IgD-negative memory B cell (primary cell): Measurements from ENCODE around the gene PHACTR3. TPM values are rescaled to one million over a fixed set of nuclear protein-coding genes. Genes with fewer than 3 reads are reported as not detected.

ENCODE experiments used
- H3K27ac Mint-ChIP-seq, 3 donors: one replicate each; pipeline ENCODE4 v1.8.0; 2020 to 2022; ENCODE audit warnings: mild to moderate bottlenecking in 3 of 3, mixed read lengths in 3 of 3, moderate library complexity in 1 of 3
- H3K27me3 Mint-ChIP-seq: one replicate; pipeline ENCODE4 v1.8.0; 2021; ENCODE audit warnings: mixed read lengths
- H3K36me3 Mint-ChIP-seq: one replicate; pipeline ENCODE4 v1.8.0; 2020; ENCODE audit warnings: mild to moderate bottlenecking, mixed read lengths
- H3K4me1 Mint-ChIP-seq, 3 donors: one replicate each; pipeline ENCODE4 v1.8.0; 2020 to 2022; ENCODE audit warnings: mixed read lengths in 3 of 3, mild to moderate bottlenecking in 1 of 3
- H3K4me3 Mint-ChIP-seq, 4 donors: one replicate each; pipeline ENCODE4 v1.8.0; 2020 to 2022; ENCODE audit warnings: mild to moderate bottlenecking in 4 of 4, mixed read lengths in 4 of 4, moderate library complexity in 3 of 4
- H3K9me3 Mint-ChIP-seq, 3 donors: one replicate each; pipeline ENCODE4 v1.8.0; 2020 to 2021; ENCODE audit warnings: mixed read lengths in 3 of 3, mild to moderate bottlenecking in 1 of 3
- polyA plus RNA-seq: library from polyadenylated mRNA; unstranded; fragments of 300-500 nt; fragmentation: Illumina TruSeq; gene quantifications from one replicate; pipeline ENCODE4 v1.2.3, GENCODE V29; 2021

Gene PHACTR3
- polyA plus RNA-seq, 1 donor from 2014 or later = not detected

DNA sequence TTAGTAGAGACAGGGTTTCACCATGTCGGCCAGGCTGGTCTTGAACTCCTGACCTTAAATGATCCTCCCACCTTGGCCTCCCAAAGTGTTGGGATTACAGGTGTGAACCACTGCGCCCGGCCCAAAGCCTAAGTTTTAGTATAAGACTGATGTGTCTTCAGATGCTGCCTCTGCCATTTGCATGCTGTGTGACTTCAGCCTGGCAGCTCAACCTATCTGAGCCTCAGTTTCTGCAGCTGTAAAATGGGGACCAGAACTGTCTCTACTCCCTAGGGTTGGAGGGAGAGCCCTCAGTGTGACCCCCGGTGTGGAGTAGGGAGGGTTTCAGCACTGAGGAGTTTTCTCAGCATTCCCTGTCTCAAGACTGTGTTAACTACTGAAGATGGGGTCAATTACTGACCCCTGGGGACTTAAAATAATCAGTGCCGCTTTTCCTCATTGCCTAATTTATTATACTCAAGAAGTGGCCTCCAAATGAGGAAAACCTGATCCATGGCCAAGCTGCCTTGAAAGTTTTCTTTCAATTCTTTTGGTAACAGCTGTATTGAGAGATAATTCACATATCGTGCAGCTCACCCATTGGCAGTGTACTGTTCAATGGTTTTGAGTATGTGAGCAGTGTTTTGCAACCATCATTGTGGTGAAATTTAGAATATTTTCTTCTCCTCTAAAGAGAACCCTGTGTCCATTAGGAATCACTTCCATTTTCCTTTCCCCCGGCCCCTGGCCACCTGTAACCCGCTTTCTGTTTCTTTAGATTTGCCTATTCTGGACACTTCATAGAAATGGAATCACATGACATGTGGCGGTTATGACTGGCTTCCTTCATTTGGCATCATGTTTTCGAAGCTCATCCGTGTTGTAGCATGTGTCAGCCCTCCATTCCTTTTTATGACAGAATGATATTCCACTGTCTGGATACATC lies 64.8 kb downstream of the PHACTR3 start:
- Mint-ChIP-seq H3K9me3 (peaks cover 0 to 2% (median 0%) of the 10 kb centered on the region in 3 donors), H3K4me1 (no peaks in the 10 kb centered on the region), H3K27me3 (peaks cover 7% of the 10 kb centered on the region), H3K4me3 (no peak overlapping the region), H3K27ac (no peak overlapping the region), H3K36me3 (no peaks in the 10 kb centered on the region)

DNA sequence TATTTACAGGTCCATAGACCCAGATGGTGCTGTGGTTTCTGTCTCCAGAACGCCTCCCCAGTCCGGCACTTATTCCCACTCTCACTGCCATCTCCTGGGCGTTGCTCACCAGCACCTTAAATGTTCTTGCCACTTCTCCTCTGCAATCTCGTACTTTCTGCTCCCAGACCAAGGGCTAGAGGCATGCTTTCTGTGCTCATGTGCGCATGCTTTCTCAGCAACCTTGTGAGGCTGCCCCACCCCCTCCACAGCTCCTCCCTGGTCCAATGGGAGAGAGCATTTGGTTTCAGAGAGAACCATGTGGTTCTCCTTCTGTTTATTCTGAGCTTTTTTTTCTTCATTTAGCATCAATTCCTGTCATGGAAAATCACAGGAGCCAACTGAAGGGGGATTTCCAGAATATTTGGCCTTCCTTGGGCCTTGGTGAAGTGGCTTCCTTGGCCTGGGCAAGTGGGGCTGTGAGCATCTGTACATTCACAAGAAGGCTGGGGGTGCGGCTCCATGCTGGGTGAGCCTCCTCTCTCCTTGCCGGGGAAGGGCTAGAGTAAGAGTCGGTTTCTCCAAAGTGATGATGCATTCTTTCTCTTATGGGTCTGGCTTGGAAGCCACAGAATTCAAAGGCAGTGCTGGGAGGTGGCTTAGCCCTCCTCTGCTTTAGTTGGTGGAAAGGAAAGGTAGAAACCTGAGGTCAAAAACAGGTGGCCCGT lies 66.6 kb downstream of the PHACTR3 start:
- H3K4me1 Mint-ChIP-seq = no peaks in the 10 kb centered on the region
- no peaks in the 10 kb centered on the region for H3K36me3 Mint-ChIP-seq

DNA sequence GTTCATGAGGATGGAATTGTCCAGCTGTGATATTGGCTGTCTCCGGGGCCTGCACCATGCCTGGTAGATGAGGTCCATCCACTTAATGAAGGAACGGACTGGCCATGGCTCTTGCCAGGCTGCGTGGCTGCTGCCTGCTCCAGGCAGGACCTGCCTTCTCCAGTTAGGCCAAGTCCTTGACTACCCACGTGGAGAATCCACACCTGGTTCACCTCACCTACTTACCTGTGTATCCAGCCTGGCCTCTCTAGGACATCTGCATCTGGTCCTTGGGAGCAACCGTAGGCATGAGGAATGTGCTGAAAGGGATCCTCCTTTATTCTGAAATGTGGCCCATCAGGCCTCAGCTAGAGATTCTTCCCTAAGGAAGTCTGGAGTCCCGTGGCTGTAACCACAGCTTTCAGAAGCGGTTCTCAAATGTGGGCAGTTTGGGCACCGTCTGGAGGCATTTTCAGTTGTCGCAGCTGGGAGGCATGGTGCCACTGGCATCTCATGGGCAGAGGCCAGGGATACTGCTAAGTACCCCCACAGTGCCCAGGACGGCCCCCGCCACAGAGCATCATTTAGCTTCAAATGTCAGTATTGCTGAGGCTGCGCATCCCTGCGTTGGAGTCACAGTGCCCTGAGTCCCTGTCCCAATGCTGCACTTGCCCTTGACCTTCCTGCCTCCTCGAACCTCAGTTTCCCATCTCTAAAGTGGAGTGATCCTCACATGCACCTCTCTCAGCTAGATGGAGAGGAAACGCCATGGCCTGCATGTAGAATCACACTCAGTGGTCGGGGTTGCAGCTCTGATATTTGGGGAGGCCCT lies 67.5 kb downstream of the PHACTR3 start:
- Mint-ChIP-seq H3K27ac (no peak overlapping the region), H3K4me3 (no peak overlapping the region), H3K4me1 (no peaks in the 10 kb centered on the region), H3K36me3 (no peaks in the 10 kb centered on the region), H3K9me3 (peaks cover 0 to 2% (median 0%) of the 10 kb centered on the region in 3 donors), H3K27me3 (peaks cover 4% of the 10 kb centered on the region)

More for the DNA sequence above, 66.6 kb downstream of the PHACTR3 start:
- H3K27me3 Mint-ChIP-seq = peaks cover 4% of the 10 kb centered on the region
- no peak overlapping the region for H3K27ac Mint-ChIP-seq
- H3K9me3 Mint-ChIP-seq = peaks cover 0 to 2% (median 0%) of the 10 kb centered on the region in 3 donors
- no peak overlapping the region for H3K4me3 Mint-ChIP-seq

DNA sequence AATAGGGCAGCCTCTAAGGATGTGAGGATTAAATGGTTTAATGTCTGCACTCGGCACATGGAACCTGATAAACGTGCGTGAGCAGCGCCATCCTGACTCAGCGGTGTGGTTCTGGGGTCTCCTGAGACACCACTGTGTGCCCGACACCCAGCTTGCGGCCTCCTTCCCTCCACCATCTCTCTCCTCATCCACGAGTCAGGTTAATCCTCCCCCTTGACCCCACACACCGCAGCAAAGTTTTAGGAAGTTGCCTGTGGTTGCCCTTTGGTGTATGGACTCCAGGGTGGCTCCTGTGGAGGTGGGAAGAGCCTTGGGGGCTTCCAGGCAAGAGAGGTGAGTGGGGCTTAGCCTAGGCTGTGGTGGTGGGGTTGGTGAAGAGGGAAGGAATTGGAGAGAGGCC lies 68.2 kb downstream of the PHACTR3 start:
- Mint-ChIP-seq H3K9me3 (peaks cover 0 to 2% (median 0%) of the 10 kb centered on the region in 3 donors), H3K4me1 (no peaks in the 10 kb centered on the region), H3K27ac (no peak overlapping the region), H3K36me3 (no peaks in the 10 kb centered on the region), H3K4me3 (no peak overlapping the region), H3K27me3 (peaks cover 4% of the 10 kb centered on the region)

DNA sequence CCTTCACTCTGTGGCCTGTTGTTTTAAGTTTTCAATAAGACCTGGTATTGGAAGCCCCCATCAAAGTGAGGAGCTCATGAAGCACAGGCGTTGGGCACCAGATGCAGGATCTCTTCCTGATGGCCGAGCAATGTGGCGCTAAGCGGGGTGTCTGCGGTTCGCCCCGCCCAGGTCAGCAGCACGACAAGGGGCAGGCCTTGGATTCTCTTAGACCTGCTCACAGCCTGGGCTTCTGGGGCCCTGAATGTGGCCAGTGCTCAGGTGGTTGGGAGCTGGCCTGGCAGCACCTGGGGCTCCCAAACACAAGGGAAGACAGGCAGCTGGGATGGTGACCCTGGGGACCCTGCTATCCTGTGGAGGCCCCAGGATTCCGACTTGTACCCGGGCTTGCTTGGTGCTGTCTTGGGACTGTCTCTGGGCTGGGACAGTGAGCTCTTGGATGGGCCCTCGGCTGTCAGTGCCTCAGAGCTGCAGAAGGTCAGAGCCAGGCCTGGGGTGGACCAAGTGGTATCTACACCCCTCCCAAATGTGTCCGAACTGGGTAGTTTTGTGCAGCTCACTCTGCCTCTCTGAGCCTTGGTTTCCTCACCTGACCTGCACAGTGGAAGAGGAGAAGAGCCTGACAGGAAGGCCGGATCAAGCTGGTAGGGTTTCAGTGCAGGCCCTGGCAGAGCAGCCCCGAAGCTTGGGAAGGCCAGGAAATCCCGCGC lies 69.1 kb downstream of the PHACTR3 start:
- H3K4me3 Mint-ChIP-seq = no peak overlapping the region
- H3K9me3 Mint-ChIP-seq = peaks cover 0 to 2% (median 0%) of the 10 kb centered on the region in 3 donors
- no peaks in the 10 kb centered on the region for H3K4me1 Mint-ChIP-seq
- H3K27ac Mint-ChIP-seq = no peak overlapping the region
- peaks cover 6% of the 10 kb centered on the region for H3K27me3 Mint-ChIP-seq
- no peaks in the 10 kb centered on the region for H3K36me3 Mint-ChIP-seq

DNA sequence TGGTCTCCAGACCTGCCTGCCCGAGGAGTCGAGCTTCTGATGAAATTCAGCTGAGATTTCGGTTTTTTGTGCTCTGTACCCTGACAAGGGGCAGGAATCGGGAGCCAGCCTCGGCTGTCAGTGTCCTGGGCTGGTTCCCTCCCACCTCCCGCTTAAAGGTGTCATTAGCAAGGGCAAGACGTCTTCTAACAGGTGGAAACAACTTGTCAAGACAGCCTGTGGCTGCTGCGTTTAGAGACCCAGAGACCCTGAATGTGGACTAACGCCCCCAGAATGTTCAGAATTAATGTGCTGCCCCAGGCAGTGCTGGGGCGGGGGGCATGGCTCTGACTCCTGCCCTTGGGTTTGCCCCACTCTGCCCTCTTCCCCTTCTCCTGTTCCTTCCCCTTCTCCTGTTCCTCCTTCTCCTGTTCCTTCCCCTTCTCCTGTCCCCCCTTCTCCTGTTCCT lies 69.7 kb downstream of the PHACTR3 start:
- Mint-ChIP-seq H3K4me3 (no peak overlapping the region), H3K27me3 (peaks cover 8% of the 10 kb centered on the region), H3K27ac (no peak overlapping the region), H3K4me1 (no peaks in the 10 kb centered on the region), H3K9me3 (peaks cover 0 to 2% (median 0%) of the 10 kb centered on the region in 3 donors), H3K36me3 (no peaks in the 10 kb centered on the region)

DNA sequence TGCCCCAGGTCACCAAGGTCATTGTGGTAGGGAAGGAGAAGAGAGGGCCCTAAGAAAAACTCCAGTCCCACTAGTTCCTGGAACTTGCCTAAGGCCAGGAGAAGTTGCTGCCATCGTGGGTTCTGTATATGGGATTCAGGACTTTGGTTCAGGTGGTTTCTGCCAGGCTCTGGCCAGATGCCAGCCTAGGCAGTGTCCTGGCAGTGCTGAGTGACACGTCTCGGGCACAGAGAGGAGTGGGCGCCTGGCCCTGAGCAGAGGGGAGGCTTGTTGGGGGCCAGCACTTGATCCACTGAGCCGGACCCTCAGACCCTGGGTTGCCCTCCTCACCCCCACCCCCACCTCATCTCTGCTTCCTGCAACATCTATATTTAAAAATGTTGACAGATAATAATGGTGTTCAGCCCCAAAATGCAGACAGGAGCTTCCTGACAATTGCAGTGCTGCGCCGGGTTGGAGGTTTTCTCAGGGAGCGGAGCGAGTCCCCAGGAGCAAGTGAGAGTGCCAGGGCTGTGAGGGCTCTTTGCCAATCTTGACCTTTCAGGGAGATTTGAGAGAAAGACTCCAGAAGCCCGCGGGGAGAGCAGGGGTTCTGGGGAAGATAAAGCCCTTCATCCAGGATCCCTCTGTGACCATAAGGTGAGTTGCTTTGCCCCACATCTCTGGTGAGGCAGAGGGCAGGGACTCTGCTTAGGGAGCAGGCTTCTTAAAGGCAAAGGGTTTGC lies 71.9 kb downstream of the PHACTR3 start:
- Mint-ChIP-seq H3K9me3 (peaks cover 0 to 9% (median 0%) of the 10 kb centered on the region in 3 donors), H3K27me3 (peaks cover 7% of the 10 kb centered on the region), H3K4me1 (no peaks in the 10 kb centered on the region), H3K36me3 (no peaks in the 10 kb centered on the region), H3K4me3 (no peak overlapping the region), H3K27ac (no peak overlapping the region)

DNA sequence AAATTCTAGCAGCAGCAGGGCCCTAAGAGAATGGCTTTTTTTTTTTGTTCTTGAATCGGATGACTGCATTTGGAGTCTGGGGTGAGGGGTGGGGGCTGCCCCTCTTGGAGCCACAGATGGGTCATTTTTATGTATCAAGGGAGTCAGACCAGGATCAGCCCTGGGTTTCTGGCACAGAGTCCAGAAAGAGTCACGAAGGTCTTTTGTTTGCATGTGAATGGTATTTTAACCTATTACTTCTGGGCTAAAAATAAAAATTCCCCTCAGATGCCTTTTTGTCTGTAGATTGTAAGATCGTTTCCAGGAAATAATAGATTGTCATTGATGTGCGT lies 72.5 kb downstream of the PHACTR3 start:
- no peak overlapping the region for H3K4me3 Mint-ChIP-seq
- peaks cover 7% of the 10 kb centered on the region for H3K27me3 Mint-ChIP-seq
- H3K36me3 Mint-ChIP-seq = no peaks in the 10 kb centered on the region
- no peaks in the 10 kb centered on the region for H3K4me1 Mint-ChIP-seq
- H3K27ac Mint-ChIP-seq = no peak overlapping the region
- H3K9me3 Mint-ChIP-seq = peaks cover 0 to 9% (median 0%) of the 10 kb centered on the region in 3 donors

DNA sequence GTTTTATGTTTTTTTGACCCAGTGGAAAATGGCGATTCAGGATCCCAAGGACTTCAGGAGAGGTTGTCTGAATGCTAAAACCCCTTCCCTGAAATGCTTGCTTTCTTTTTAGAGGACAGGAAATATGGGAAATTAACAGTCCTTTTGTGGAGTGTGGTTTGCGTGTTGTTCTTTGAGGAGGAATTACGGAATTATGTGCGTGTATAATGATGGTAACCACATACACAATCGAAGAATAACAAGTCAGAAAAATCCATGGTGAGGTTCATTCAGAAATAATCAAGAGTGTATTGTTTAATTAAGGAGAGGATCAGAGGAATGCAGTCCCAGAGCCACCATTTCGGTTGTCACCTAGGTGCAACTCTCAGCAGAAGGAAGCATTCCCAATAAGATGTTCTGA lies 73.2 kb downstream of the PHACTR3 start:
- Mint-ChIP-seq H3K4me1 (no peaks in the 10 kb centered on the region), H3K9me3 (peaks cover 0 to 9% (median 0%) of the 10 kb centered on the region in 3 donors), H3K36me3 (no peaks in the 10 kb centered on the region), H3K4me3 (no peak overlapping the region), H3K27me3 (peaks cover 7% of the 10 kb centered on the region), H3K27ac (no peak overlapping the region)

DNA sequence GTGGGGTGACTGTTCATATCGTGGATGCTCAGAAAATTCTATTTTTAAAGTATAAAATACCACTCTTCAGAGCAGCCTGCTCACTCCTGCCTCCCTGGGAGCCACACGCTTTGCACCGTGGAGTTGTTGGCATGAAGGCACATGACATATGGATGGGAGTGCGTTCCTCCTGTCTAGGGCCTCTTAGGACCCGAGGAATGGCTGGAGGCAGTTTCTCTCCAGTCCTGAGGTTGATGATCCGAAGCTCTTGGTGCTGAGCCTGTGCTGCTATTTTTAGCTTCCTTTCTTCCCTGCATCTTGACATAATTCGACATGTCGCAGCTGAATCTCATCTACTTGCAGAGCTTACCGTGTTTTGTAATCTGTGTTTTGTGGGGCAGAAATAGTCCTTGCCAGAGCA lies 73.9 kb downstream of the PHACTR3 start:
- Mint-ChIP-seq H3K36me3 (no peaks in the 10 kb centered on the region), H3K27ac (no peak overlapping the region), H3K9me3 (peaks cover 0 to 9% (median 0%) of the 10 kb centered on the region in 3 donors), H3K4me1 (no peaks in the 10 kb centered on the region), H3K27me3 (peaks cover 4% of the 10 kb centered on the region), H3K4me3 (no peak overlapping the region)

DNA sequence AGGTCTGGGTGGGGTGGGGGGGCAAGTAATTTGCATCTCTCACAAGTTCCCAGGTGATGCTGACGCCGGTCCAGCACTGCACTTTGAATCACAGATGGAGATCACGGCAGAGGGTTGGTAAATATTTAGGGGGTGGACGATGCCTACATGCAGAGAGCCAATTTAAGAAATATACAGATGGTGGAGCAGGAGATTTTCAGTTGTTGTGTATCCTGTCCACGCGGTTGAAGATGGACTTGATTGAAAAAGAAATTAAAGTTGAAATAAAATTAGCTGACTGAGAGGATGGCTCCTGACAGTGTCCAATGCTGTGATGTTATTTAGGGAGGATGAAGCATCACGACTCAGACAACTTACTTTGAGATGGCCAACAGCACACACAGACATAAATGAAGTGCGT lies 74.6 kb downstream of the PHACTR3 start:
- H3K27ac Mint-ChIP-seq = no peak overlapping the region
- peaks cover 0 to 14% (median 0%) of the 10 kb centered on the region in 3 donors for H3K9me3 Mint-ChIP-seq
- no peak overlapping the region for H3K4me3 Mint-ChIP-seq
- H3K27me3 Mint-ChIP-seq = peaks cover 4% of the 10 kb centered on the region
- H3K36me3 Mint-ChIP-seq = no peaks in the 10 kb centered on the region
- H3K4me1 Mint-ChIP-seq = no peaks in the 10 kb centered on the region

DNA sequence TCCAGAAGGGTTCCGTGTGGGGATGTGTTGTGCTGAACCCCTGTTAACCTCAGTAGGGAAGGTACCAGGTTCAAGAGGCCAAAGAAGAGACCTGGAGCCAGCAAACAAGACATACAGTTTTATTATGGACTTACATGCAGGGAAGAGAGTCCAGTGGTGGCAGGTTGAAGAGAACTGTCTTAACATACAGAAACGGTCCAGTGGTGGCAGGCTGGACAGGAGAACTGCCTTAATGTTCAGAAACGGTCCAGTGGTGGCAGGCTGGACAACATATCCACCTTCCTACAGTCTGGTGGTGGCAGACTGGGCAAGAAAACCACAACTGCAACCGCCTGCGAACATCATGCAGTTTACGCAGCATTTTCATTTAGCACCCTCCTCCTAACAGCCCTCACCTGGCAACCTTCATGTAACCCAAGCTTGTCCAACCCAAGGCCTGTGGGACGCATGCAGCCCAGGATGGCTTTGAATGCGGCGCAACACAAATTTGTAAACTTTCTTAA lies 75.9 kb downstream of the PHACTR3 start:
- peak overlapping the region in 1 of 3 donors; percentile 23 for H3K27ac Mint-ChIP-seq
- H3K27me3 Mint-ChIP-seq = peaks cover 4% of the 10 kb centered on the region
- no peak overlapping the region for H3K4me3 Mint-ChIP-seq
- H3K4me1 Mint-ChIP-seq = no peaks in the 10 kb centered on the region
- no peaks in the 10 kb centered on the region for H3K36me3 Mint-ChIP-seq
- peaks cover 0 to 13% (median 0%) of the 10 kb centered on the region in 3 donors for H3K9me3 Mint-ChIP-seq

DNA sequence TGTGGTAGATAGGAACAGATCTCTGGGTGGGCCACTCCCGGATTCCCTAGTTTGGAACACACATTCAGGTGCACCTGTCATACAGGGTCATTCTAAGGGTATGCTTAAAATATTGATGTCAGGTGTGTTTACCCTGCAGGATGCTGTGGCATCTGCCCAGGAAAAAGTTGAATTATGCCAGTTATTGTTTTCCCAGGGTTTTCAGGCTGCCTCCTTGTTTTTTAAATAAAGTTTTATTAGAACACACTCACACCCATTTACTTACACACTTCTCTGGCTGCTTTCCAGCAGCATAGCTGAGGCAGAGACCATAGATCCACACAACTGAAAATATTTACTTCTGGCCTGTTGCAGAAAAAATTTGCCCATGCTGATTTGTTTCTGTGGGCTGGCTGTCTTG lies 76.5 kb downstream of the PHACTR3 start:
- no peaks in the 10 kb centered on the region for H3K36me3 Mint-ChIP-seq
- H3K4me3 Mint-ChIP-seq = no peak overlapping the region
- H3K4me1 Mint-ChIP-seq = no peaks in the 10 kb centered on the region
- H3K27ac Mint-ChIP-seq = no peak overlapping the region
- H3K9me3 Mint-ChIP-seq = peaks cover 0 to 13% (median 0%) of the 10 kb centered on the region in 3 donors
- peaks cover 4% of the 10 kb centered on the region for H3K27me3 Mint-ChIP-seq

DNA sequence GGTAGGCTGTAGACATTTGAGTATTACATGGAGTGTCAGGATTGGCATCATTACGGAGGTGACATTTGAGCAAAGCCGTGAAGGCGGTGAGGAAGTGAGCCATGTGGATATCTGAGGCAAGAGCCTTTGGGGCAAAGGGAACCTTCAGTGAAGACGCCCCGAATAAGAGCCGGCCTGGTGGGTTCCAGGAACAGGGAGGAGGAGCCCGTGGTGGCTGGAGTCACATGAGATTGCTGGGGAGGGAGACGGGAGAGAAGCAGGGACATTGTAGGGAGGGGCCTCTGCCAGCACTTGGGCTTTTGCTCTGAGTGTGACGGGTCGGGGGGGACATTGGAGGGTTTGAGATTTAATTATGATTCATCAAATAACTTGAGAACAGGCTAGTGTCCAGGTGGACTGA lies 78.3 kb downstream of the PHACTR3 start:
- H3K27ac Mint-ChIP-seq = no peak overlapping the region

More for the DNA sequence above, 78.3 kb downstream of the PHACTR3 start:
- no peaks in the 10 kb centered on the region for H3K36me3 Mint-ChIP-seq
- no peak overlapping the region for H3K4me3 Mint-ChIP-seq
- peaks cover 0 to 13% (median 0%) of the 10 kb centered on the region in 3 donors for H3K9me3 Mint-ChIP-seq
- H3K4me1 Mint-ChIP-seq = no peaks in the 10 kb centered on the region
- H3K27me3 Mint-ChIP-seq = peaks cover 4% of the 10 kb centered on the region
